Measurements from ENCODE around the gene ARHGAP6. TPM values are rescaled to one million over a fixed set of nuclear protein-coding genes. Genes with fewer than 3 reads are reported as not detected.
A peak's percentile ranks its signal among the peaks of the same experiment; 100 is the strongest.

ARHGAP6 gene
- polyA plus RNA-seq, 4 donors = 1.1 to 3.5 (median 3.3) TPM; not detected in 1

DNA sequence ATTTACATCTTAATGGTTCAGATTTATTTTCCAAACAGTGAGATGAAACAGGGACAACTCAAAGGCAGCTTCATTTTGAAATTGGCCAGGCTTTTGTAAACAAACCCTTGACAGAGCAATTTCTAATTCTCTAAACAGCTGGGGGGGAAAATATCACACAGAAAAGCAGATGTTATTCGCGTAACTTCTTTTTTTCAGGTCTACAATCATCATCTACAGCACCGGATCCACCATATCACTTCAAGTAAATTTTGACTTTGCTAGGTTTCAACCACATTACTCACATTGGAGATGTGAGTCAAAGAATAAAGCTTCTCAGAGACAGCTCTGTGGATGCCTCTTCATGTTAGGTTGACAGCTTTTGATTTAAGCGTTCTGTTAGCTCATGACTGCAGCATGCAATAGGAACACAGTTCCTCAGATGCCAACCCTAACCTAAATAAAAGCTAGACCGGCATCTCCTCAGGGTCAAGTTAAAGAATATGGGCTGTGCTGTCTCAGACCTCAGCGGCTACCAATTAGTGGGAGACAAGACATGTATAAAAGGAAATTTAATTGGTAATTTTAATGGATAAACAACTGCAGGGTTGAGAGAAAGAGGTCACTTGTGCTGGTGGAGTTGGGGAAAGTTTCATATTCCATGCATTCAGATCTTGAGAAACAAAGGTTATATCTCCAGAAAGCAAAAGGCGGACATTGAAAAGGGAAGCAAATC, 345.8 kb downstream of the ARHGAP6 start:
- Histone ChIP-seq H3K27me3 (ENCODE audit: control insufficient read depth in 3 of 3, insufficient read depth in 3 of 3, low read length in 3 of 3) (no peaks in the 10 kb centered on the region), H3K9me3 (ENCODE audit: control insufficient read depth in 2 of 2, insufficient read depth in 1 of 2, low read depth in 1 of 2, low read length in 1 of 2) (peaks cover 0 to 3% of the 10 kb centered on the region in 2 donors), H3K27ac (ENCODE audit: low read depth in 1 of 3, low read length in 2 of 3) (peak overlapping the region in 1 of 3 donors; percentile 24), H3K36me3 (ENCODE audit: control insufficient read depth in 3 of 3, insufficient read depth in 2 of 3, low read depth in 1 of 3, low read length in 3 of 3) (no peaks in the 10 kb centered on the region), H3K4me3 (ENCODE audit: low read depth in 1 of 3, low read length in 3 of 3) (no peak overlapping the region), H3K4me1 (ENCODE audit: control insufficient read depth in 3 of 3, insufficient read depth in 2 of 3, low read depth in 1 of 3, low read length in 2 of 3) (no peaks in the 10 kb centered on the region)
- no peak for FAIRE-seq
- 61 to 90% (median 82%) methylated on average over 7 of the region's 7 CpGs for WGBS, 3 donors
- DNase-seq = no peak

DNA sequence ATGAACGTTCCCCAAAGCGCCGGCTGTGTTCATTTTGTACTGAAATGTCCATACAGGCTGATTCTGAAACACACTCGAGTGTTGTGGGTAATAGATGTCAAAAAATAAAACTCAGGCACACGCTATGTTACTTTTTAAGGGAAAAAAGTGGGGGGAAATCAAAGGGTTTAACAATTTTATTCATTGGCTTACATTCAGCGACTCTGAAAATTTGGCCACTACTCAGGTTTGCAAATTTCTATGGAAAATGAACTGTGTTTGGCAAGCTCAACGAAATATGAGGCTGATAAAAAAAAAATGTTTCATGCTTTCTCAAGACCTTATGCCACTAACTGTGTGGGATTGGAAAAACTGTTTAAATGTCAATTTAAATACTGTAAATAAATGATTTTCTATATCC, 354.0 kb downstream of the ARHGAP6 start:
- Histone ChIP-seq H3K27ac (ENCODE audit: low read depth in 1 of 3, low read length in 2 of 3) (no peak overlapping the region), H3K9me3 (ENCODE audit: control insufficient read depth in 2 of 2, insufficient read depth in 1 of 2, low read depth in 1 of 2, low read length in 1 of 2) (no peaks in the 10 kb centered on the region), H3K4me1 (ENCODE audit: control insufficient read depth in 3 of 3, insufficient read depth in 2 of 3, low read depth in 1 of 3, low read length in 2 of 3) (no peaks in the 10 kb centered on the region), H3K36me3 (ENCODE audit: control insufficient read depth in 3 of 3, insufficient read depth in 2 of 3, low read depth in 1 of 3, low read length in 3 of 3) (no peaks in the 10 kb centered on the region), H3K4me3 (ENCODE audit: low read depth in 1 of 3, low read length in 3 of 3) (no peak overlapping the region), H3K27me3 (ENCODE audit: control insufficient read depth in 3 of 3, insufficient read depth in 3 of 3, low read length in 3 of 3) (no peaks in the 10 kb centered on the region)
- FAIRE-seq (no peak), DNase-seq (no peak)
- 61 to 73% (median 61%) methylated on average over 7 of the region's 7 CpGs for WGBS, 3 donors

DNA sequence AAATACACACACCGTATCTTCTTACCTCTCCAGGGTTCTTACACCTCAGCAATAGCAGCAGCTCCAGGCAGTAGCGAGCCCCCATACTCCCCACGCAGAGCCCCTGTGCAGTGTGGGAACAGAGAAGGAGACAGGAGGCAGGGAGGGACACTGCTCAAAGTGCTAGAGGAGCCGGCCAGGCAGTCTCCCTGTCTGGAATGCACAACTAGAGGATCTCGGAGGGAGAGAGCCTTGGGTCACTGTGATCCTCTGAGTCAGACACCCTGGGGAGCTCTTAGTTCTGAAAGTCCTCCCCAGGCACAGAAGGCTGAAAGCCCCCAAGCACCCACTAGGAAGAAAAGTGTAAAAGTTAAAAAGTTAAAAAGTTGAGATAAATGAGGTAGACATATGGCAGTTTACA, 356.5 kb downstream of the ARHGAP6 start:
- WGBS, 3 donors = 66 to 79% (median 75%) methylated on average over 5 of the region's 5 CpGs
- no peak overlapping the region for H3K4me3 ChIP-seq (ENCODE audit: low read depth in 1 of 3, low read length in 3 of 3)
- H3K9me3 ChIP-seq (ENCODE audit: control insufficient read depth in 2 of 2, insufficient read depth in 1 of 2, low read depth in 1 of 2, low read length in 1 of 2) = no peaks in the 10 kb centered on the region
- no peaks in the 10 kb centered on the region for H3K36me3 ChIP-seq (ENCODE audit: control insufficient read depth in 3 of 3, insufficient read depth in 2 of 3, low read depth in 1 of 3, low read length in 3 of 3)
- no peak overlapping the region for H3K27ac ChIP-seq (ENCODE audit: low read depth in 1 of 3, low read length in 2 of 3)
- no peaks in the 10 kb centered on the region for H3K27me3 ChIP-seq (ENCODE audit: control insufficient read depth in 3 of 3, insufficient read depth in 3 of 3, low read length in 3 of 3)
- DNase-seq (no peak), FAIRE-seq (no peak)
- H3K4me1 ChIP-seq (ENCODE audit: control insufficient read depth in 3 of 3, insufficient read depth in 2 of 3, low read depth in 1 of 3, low read length in 2 of 3) = no peaks in the 10 kb centered on the region

DNA sequence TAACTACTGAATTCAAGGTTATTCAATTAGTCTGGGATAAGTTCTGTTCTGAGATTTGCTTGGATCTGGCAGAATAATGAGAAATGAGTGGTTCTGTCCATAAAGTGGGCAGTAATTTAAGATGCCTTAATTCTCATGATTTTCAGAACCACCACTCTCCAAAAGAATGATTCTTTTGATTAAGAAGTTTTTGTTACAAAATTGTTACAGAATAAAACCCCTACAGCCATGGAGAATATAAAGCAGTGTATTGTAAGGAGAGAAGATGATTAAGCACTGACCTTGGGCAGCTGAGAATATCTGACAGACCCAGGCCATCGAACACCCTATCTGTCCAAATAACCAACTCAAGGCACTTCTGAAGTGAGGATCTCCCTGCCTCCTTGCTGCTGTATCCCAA, 360.1 kb downstream of the ARHGAP6 start:
- FAIRE-seq (no peak), DNase-seq (no peak)
- WGBS, 3 donors = 33 to 83% (median 57%) methylated on average over 1 of the region's 1 CpG
- Histone ChIP-seq H3K27ac (ENCODE audit: low read depth in 1 of 3, low read length in 2 of 3) (no peak overlapping the region), H3K27me3 (ENCODE audit: control insufficient read depth in 3 of 3, insufficient read depth in 3 of 3, low read length in 3 of 3) (no peaks in the 10 kb centered on the region), H3K36me3 (ENCODE audit: control insufficient read depth in 3 of 3, insufficient read depth in 2 of 3, low read depth in 1 of 3, low read length in 3 of 3) (no peaks in the 10 kb centered on the region), H3K4me1 (ENCODE audit: control insufficient read depth in 3 of 3, insufficient read depth in 2 of 3, low read depth in 1 of 3, low read length in 2 of 3) (no peaks in the 10 kb centered on the region), H3K9me3 (ENCODE audit: control insufficient read depth in 2 of 2, insufficient read depth in 1 of 2, low read depth in 1 of 2, low read length in 1 of 2) (no peaks in the 10 kb centered on the region), H3K4me3 (ENCODE audit: low read depth in 1 of 3, low read length in 3 of 3) (no peak overlapping the region)

DNA sequence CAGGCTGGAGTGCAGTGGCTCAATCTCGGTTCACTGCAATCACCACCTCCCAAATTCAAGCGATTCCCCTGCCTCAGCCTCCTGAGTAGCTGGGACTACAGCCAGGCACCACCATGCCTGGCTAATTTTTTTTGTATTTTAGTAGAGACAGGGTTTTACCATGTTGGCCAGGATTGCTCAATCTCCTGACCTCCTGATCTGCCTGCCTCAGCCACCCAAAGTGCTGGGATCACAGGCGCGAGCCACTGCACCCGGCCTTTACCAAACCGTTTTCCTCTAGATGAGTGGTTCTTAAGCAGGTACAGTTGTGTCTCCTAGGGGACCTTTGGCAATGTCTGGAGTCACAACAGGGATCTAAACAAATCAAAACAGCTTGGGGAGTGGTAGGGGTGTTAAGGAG, 360.9 kb downstream of the ARHGAP6 start:
- FAIRE-seq = no peak

DNA sequence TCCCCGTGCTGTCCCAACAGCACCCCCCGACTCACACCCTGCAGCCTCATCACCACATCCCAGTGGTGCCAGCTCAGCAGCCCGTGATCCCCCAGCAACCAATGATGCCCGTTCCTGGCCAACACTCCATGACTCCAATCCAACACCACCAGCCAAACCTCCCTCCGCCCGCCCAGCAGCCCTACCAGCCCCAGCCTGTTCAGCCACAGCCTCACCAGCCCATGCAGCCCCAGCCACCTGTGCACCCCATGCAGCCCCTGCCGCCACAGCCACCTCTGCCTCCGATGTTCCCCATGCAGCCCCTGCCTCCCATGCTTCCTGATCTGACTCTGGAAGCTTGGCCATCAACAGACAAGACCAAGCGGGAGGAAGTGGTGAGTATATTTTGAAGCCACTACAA, 367.1 kb downstream of the ARHGAP6 start:
- no peak overlapping the region for H3K4me3 ChIP-seq (ENCODE audit: low read depth in 1 of 3, low read length in 3 of 3)
- H3K9me3 ChIP-seq (ENCODE audit: control insufficient read depth in 2 of 2, insufficient read depth in 1 of 2, low read depth in 1 of 2, low read length in 1 of 2) = no peaks in the 10 kb centered on the region
- H3K36me3 ChIP-seq (ENCODE audit: control insufficient read depth in 3 of 3, insufficient read depth in 2 of 3, low read depth in 1 of 3, low read length in 3 of 3) = no peaks in the 10 kb centered on the region
- FAIRE-seq = no peak
- DNase-seq = no peak
- 85 to 93% (median 93%) methylated on average over 7 to 9 of the region's 9 CpGs for whole genome bisulfite sequencing, 3 donors
- H3K27me3 ChIP-seq (ENCODE audit: control insufficient read depth in 3 of 3, insufficient read depth in 3 of 3, low read length in 3 of 3) = no peaks in the 10 kb centered on the region
- no peak overlapping the region for H3K27ac ChIP-seq (ENCODE audit: low read depth in 1 of 3, low read length in 2 of 3)
- H3K4me1 ChIP-seq (ENCODE audit: control insufficient read depth in 3 of 3, insufficient read depth in 2 of 3, low read depth in 1 of 3, low read length in 2 of 3) = no peaks in the 10 kb centered on the region

More for the DNA sequence above, 360.9 kb downstream of the ARHGAP6 start:
- H3K9me3 ChIP-seq (ENCODE audit: control insufficient read depth in 2 of 2, insufficient read depth in 1 of 2, low read depth in 1 of 2, low read length in 1 of 2) = no peaks in the 10 kb centered on the region
- 79 to 91% (median 87%) methylated on average over 6 of the region's 6 CpGs for WGBS, 3 donors
- H3K36me3 ChIP-seq (ENCODE audit: control insufficient read depth in 3 of 3, insufficient read depth in 2 of 3, low read depth in 1 of 3, low read length in 3 of 3) = no peaks in the 10 kb centered on the region
- no peak for DNase-seq
- H3K4me1 ChIP-seq (ENCODE audit: control insufficient read depth in 3 of 3, insufficient read depth in 2 of 3, low read depth in 1 of 3, low read length in 2 of 3) = no peaks in the 10 kb centered on the region
- no peak overlapping the region for H3K4me3 ChIP-seq (ENCODE audit: low read depth in 1 of 3, low read length in 3 of 3)
- H3K27ac ChIP-seq (ENCODE audit: low read depth in 1 of 3, low read length in 2 of 3) = no peak overlapping the region
- no peaks in the 10 kb centered on the region for H3K27me3 ChIP-seq (ENCODE audit: control insufficient read depth in 3 of 3, insufficient read depth in 3 of 3, low read length in 3 of 3)

DNA sequence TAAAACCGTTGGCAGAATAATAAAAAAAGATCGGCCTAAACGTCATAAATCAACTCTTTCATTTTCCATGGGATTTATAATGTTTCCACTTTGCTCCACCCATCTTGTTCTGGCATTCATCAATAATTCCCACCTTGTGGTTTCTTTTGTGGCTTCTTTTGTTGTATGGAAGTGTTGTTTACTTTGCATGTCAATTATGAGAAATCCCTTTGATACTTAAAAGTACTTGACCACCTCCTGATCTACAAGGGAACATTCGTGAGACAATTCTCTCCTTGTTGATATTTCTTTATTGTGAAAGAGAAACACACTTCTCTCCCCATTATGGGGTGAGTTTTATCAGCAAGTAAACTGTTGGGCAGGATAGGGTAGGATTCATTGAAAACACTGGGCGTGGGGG, 369.7 kb downstream of the ARHGAP6 start:
- FAIRE-seq (no peak), DNase-seq (peak in 1 of 2 donors; percentile 1)
- Histone ChIP-seq H3K27ac (ENCODE audit: low read depth in 1 of 3, low read length in 2 of 3) (no peak overlapping the region), H3K4me3 (ENCODE audit: low read depth in 1 of 3, low read length in 3 of 3) (no peak overlapping the region), H3K27me3 (ENCODE audit: control insufficient read depth in 3 of 3, insufficient read depth in 3 of 3, low read length in 3 of 3) (no peaks in the 10 kb centered on the region), H3K9me3 (ENCODE audit: control insufficient read depth in 2 of 2, insufficient read depth in 1 of 2, low read depth in 1 of 2, low read length in 1 of 2) (no peaks in the 10 kb centered on the region), H3K4me1 (ENCODE audit: control insufficient read depth in 3 of 3, insufficient read depth in 2 of 3, low read depth in 1 of 3, low read length in 2 of 3) (no peaks in the 10 kb centered on the region), H3K36me3 (ENCODE audit: control insufficient read depth in 3 of 3, insufficient read depth in 2 of 3, low read depth in 1 of 3, low read length in 3 of 3) (no peaks in the 10 kb centered on the region)
- 18 to 42% (median 29%) methylated on average over 5 of the region's 5 CpGs for WGBS, 3 donors

DNA sequence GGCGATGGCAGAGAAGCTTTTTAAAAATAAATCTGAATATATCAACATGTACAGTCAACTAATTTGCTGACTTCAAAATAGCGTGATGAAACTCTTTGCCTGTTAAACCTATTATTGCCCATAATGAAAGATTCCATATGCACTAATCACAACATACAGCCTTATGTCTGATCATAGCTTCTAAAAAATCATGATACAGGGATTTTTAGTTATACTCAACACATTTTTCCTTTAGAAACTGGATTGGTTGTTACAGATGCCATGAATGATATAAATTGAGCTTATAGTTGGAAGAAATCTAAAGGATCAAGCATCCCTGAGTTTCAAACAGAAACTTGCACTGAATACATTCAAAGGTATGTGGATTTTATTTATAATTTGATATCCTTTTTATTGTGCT, 372.6 kb downstream of the ARHGAP6 start, which contains the start of gene AMELX:
Gene AMELX (plus strand): TSS at position 301 of the 400 bp plus-strand sequence. CDS start 1,376 bp downstream, outside the sequence.
- no peak within 1 kb of the TSS for H3K27ac ChIP-seq (ENCODE audit: low read depth in 1 of 3, low read length in 2 of 3)
- no peak within 1 kb of the TSS for H3K4me3 ChIP-seq (ENCODE audit: low read depth in 1 of 3, low read length in 3 of 3)
- H3K36me3 ChIP-seq (ENCODE audit: control insufficient read depth in 3 of 3, insufficient read depth in 2 of 3, low read depth in 1 of 3, low read length in 3 of 3) = no peaks in the 10 kb centered on the region
- FAIRE-seq (no peak), DNase-seq (no peak)
- no peaks in the 10 kb centered on the region for H3K9me3 ChIP-seq (ENCODE audit: control insufficient read depth in 2 of 2, insufficient read depth in 1 of 2, low read depth in 1 of 2, low read length in 1 of 2)
- H3K27me3 ChIP-seq (ENCODE audit: control insufficient read depth in 3 of 3, insufficient read depth in 3 of 3, low read length in 3 of 3) = no peaks in the 10 kb centered on the region
- 67 to 94% (median 83%) methylated on average over 2 of the region's 2 CpGs for WGBS, 3 donors
- no peaks in the 10 kb centered on the region for H3K4me1 ChIP-seq (ENCODE audit: control insufficient read depth in 3 of 3, insufficient read depth in 2 of 3, low read depth in 1 of 3, low read length in 2 of 3)
